SK-N-SH (cell line): ENCODE data around the gene FHOD3. TPM values are rescaled to one million over a fixed set of nuclear protein-coding genes. Genes with fewer than 3 reads are reported as not detected.

ENCODE experiments used
- CTCF ChIA-PET: fragments of 300-600, 350-600 bp; formaldehyde crosslinking; extraction: SDS; loops from one replicate; lab custom pipeline; 2021; lab: Yijun Ruan, JAX
- POLR2A ChIA-PET: fragments of 350-600 bp; sonication (Branson Sonifier 250); formaldehyde crosslinking; extraction: SDS; loops from one replicate; lab custom pipeline; 2020; ENCODE audit warnings: antibody characterized with exemption, inconsistent platforms; lab: Yijun Ruan, JAX
- DNase-seq: peaks from one replicate; pipeline ENCODE4 v3.0.0; 2012
- H2AFZ ChIP-seq: fragments of 200-600 bp; sonication (generic); 2 replicates; pipeline ENCODE4 v1.8.1; 2016; ENCODE audit warnings: antibody characterized with exemption, mild to moderate bottlenecking, low read depth
- H3F3A ChIP-seq: fragments of 200-600 bp; sonication (generic); replicated peaks from 2 replicates; pipeline ENCODE3; 2016; ENCODE audit warnings: antibody characterized with exemption, mild to moderate bottlenecking; ENCODE audit not compliant: insufficient read depth
- H3K27ac ChIP-seq, 2 experiments: fragments of 200-500 bp in 1 of 2; fragments of 200-600 bp in 1 of 2; sonication (Bioruptor generic) in 1 of 2; sonication (generic), shearing (Covaris generic) in 1 of 2; 2 replicates each; pipeline versions ENCODE4 v1.5.1 to v1.6.1; 2014 to 2016; ENCODE audit warnings: low read depth in 2 of 2, inconsistent platforms in 1 of 2, low read length in 1 of 2, mild to moderate bottlenecking in 1 of 2, mixed read lengths in 1 of 2
- H3K27me3 ChIP-seq: fragments of 200-600 bp; sonication (generic), shearing (Covaris generic); 2 replicates; pipeline ENCODE4 v1.6.1; 2016; ENCODE audit warnings: mixed run types; ENCODE audit not compliant: insufficient read depth
- H3K36me3 ChIP-seq, 2 experiments: fragments of 200-500 bp in 1 of 2; fragments of 200-600 bp in 1 of 2; sonication (Bioruptor generic) in 1 of 2; sonication (generic) in 1 of 2; replicated peaks in 1 of 2; 2 replicates each; pipeline versions ENCODE3 to v1.5.1; 2014 to 2016; ENCODE audit warnings: low read length in 1 of 2, mild to moderate bottlenecking in 1 of 2; ENCODE audit not compliant: insufficient read depth in 2 of 2, control insufficient read depth in 1 of 2
- H3K4me1 ChIP-seq, 2 experiments: fragments of 200-500 bp in 1 of 2; fragments of 200-600 bp in 1 of 2; sonication (Bioruptor generic) in 1 of 2; sonication (generic), shearing (Covaris generic) in 1 of 2; 2 replicates each; pipeline versions ENCODE4 v1.5.1 to v1.6.1; 2014 to 2016; ENCODE audit warnings: low read depth in 1 of 2, low read length in 1 of 2, mixed run types in 1 of 2; ENCODE audit not compliant: insufficient read depth in 2 of 2, control insufficient read depth in 1 of 2
- H3K4me2 ChIP-seq: fragments of 200-600 bp; sonication (generic), shearing (Covaris generic); 2 replicates; pipeline ENCODE4 v1.6.1; 2017; ENCODE audit warnings: mixed run types
- H3K4me3 ChIP-seq, 2 experiments: fragments of 200-500 bp in 1 of 2; fragments of 200-600 bp in 1 of 2; sonication (Bioruptor generic) in 1 of 2; sonication (generic), shearing (Covaris generic) in 1 of 2; 2 replicates each; pipeline versions ENCODE4 v1.5.1 to v1.8.1; 2014 to 2016; ENCODE audit warnings: low read depth in 2 of 2, inconsistent platforms in 1 of 2, low read length in 1 of 2, mild to moderate bottlenecking in 1 of 2, mixed read lengths in 1 of 2, moderate library complexity in 1 of 2
- H3K79me2 ChIP-seq: fragments of 200-600 bp; sonication (generic); 2 replicates; pipeline ENCODE4 v1.8.1; 2017; ENCODE audit warnings: mild to moderate bottlenecking; ENCODE audit not compliant: insufficient read depth
- H3K9ac ChIP-seq: fragments of 200-600 bp; sonication (generic); 2 replicates; pipeline ENCODE4 v1.6.1; 2017; ENCODE audit warnings: mixed run types
- H3K9me2 ChIP-seq: fragments of 200-600 bp; sonication (generic); 2 replicates; pipeline ENCODE4 v1.6.1; 2017; ENCODE audit warnings: mixed run types
- H3K9me3 ChIP-seq: fragments of 200-600 bp; sonication (generic); 2 replicates; pipeline ENCODE4 v1.6.1; 2017; ENCODE audit warnings: mixed run types, mild to moderate bottlenecking, moderate library complexity
- H4K20me1 ChIP-seq: fragments of 200-600 bp; sonication (generic); 2 replicates; pipeline ENCODE4 v1.6.1; 2017; ENCODE audit warnings: mild to moderate bottlenecking, mixed run types; ENCODE audit not compliant: insufficient read depth
- CHD2 ChIP-seq: fragments of 150-350 bp; IDR thresholded peaks from 2 replicates; pipeline ENCODE4 v1.6.1; 2018; ENCODE audit warnings: low read length; ENCODE audit not compliant: partially characterized antibody
- EP300 ChIP-seq, 2 experiments: IDR thresholded peaks; 2 replicates each; pipeline versions ENCODE4 v1.4.0 to v1.6.1; 2012; ENCODE audit warnings: borderline replicate concordance in 1 of 2, low read depth in 1 of 2, low read length in 1 of 2
- EZH2phosphoT487 ChIP-seq: fragments of 200-600 bp; sonication (generic); IDR thresholded peaks from 2 replicates; pipeline ENCODE4 v1.6.1; 2017; ENCODE audit warnings: low read depth, mixed run types, mild to moderate bottlenecking, antibody characterized with exemption, moderate library complexity, borderline replicate concordance
- FOSL2 ChIP-seq: IDR thresholded peaks from 2 replicates; pipeline ENCODE4 v1.4.0; 2012; ENCODE audit warnings: low read depth, mild to moderate bottlenecking, moderate library complexity, borderline replicate concordance
- FOXJ3 ChIP-seq: sonication (generic); formaldehyde crosslinking; IDR thresholded peaks from 2 replicates; pipeline ENCODE4 v1.5.1; 2020; ENCODE audit warnings: mild to moderate bottlenecking, missing genetic modification reagents
- GABPA ChIP-seq: IDR thresholded peaks from 2 replicates; pipeline ENCODE4 v1.4.0; 2012; ENCODE audit warnings: low read depth, mild to moderate bottlenecking
- GATA2 ChIP-seq: sonication (generic); formaldehyde crosslinking; IDR thresholded peaks from 2 replicates; pipeline ENCODE4 v1.5.0; 2020; ENCODE audit warnings: mild to moderate bottlenecking, missing genetic modification reagents
- MAX ChIP-seq: IDR thresholded peaks from 2 replicates; pipeline ENCODE4 v1.4.0; 2012; ENCODE audit warnings: low read depth
- NRF1 ChIP-seq: IDR thresholded peaks from 2 replicates; pipeline ENCODE4 v1.6.1; 2012; ENCODE audit warnings: low read depth, mild to moderate bottlenecking, low read length
- POLR2AphosphoS5 ChIP-seq: IDR thresholded peaks from 2 replicates; pipeline ENCODE4 v1.6.1; 2012; ENCODE audit warnings: low read depth, low read length
- RAD21 ChIP-seq: IDR thresholded peaks from 2 replicates; pipeline ENCODE4 v1.6.1; 2012; ENCODE audit warnings: mild to moderate bottlenecking, low read length
- RCOR1 ChIP-seq: fragments of 150-350 bp; IDR thresholded peaks from 2 replicates; pipeline ENCODE4 v1.6.1; 2017; ENCODE audit warnings: antibody characterized with exemption, low read length
- REST ChIP-seq: IDR thresholded peaks from 2 replicates; pipeline ENCODE4 v1.6.1; 2012; ENCODE audit warnings: mild to moderate bottlenecking, low read depth, low read length, moderate library complexity
- RFX5 ChIP-seq: IDR thresholded peaks from 2 replicates; pipeline ENCODE4 v1.6.1; 2012; ENCODE audit warnings: mild to moderate bottlenecking, improper control_type of control experiment, low read length
- RXRA ChIP-seq: IDR thresholded peaks from 2 replicates; pipeline ENCODE4 v1.4.0; 2012; ENCODE audit warnings: low read depth, mild to moderate bottlenecking, borderline replicate concordance
- TAF1 ChIP-seq: IDR thresholded peaks from 2 replicates; pipeline ENCODE4 v1.6.1; 2012; ENCODE audit warnings: low read depth, mild to moderate bottlenecking, low read length, moderate library complexity, borderline replicate concordance
- TCF12 ChIP-seq: IDR thresholded peaks from 2 replicates; pipeline ENCODE4 v1.4.0; 2012
- TEAD4 ChIP-seq: IDR thresholded peaks from 2 replicates; pipeline ENCODE4 v1.4.0; 2012; ENCODE audit warnings: mild to moderate bottlenecking, borderline replicate concordance; ENCODE audit not compliant: insufficient read depth
- YY1 ChIP-seq: IDR thresholded peaks from 2 replicates; pipeline ENCODE4 v1.4.0; 2012; ENCODE audit warnings: low read depth, mild to moderate bottlenecking
- WGBS: methylation state at CpG from one replicate; pipeline ENCODE4 v1.1.6; 2017; ENCODE audit warnings: low lambda C conversion rate; 5-methylcytosine and 5-hydroxymethylcytosine counted together
- polyA plus RNA-seq, 3 experiments: library from polyadenylated mRNA; depleted of rRNA; stranded (reverse); fragments of >200 nt; gene quantifications; 2 replicates each; pipeline ENCODE4 v1.2.3, GENCODE V29; 2012
- TF ChIP-seq, protein P1 (sequence below): IDR thresholded peaks from 2 replicates; pipeline ENCODE4; 2012
- TF ChIP-seq, protein P2 (sequence below): IDR thresholded peaks from 2 replicates; pipeline ENCODE4 v1.4.0; 2012; ENCODE audit warnings: low read depth, borderline replicate concordance

Gene FHOD3
- polyA plus RNA-seq, 1 of the 3 experiments (the other 2 are of a cell fraction), result 10.9 TPM

- no peak overlapping the region for H3K9ac ChIP-seq
- H3K9me3 ChIP-seq, result no peaks in the 10 kb centered on the region
- CTCF ChIA-PET, result no interaction called here
Measured at GRCh38 chr18:36772241-36772723, 474.8 kb downstream of the FHOD3 start.

DNA sequence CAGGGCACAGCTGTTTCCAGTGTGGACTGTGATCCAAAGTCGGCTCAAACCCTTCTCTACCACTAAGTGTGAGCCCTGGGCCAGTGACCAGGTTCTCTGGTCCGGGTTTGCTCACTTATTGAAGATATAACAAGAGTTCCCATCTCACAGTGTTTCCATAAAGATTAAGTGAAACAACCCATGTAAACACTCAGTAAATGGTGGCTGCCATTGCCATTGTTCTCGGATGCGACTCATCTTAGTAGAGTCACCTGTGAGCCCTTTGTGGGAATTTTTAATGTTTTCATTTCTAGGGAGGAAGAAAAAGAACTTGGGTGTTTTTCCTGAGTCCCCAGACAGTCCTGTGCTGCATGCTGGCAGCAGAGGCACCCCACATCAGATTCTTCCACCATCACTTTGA is 477.9 kb downstream of the FHOD3 start:
- no peaks in the 10 kb centered on the region for H3K9me2 ChIP-seq
- WGBS, result 83% methylated on average over 4 of the region's 4 CpGs
- H3K27ac ChIP-seq, result no peak overlapping the region
- no peak for DNase-seq
- H3K27me3 ChIP-seq, result no peaks in the 10 kb centered on the region
- H3K4me3 ChIP-seq, result no peak overlapping the region
- H3K4me2 ChIP-seq, result no peak overlapping the region
- no peaks in the 10 kb centered on the region for H3F3A ChIP-seq
- no peaks in the 10 kb centered on the region for H3K9me3 ChIP-seq
- peaks cover 0 to 19% of the 10 kb centered on the region in 2 experiments for H3K36me3 ChIP-seq
- H3K4me1 ChIP-seq, result peaks cover 0 to 3% of the 10 kb centered on the region in 2 experiments; a peak in 2 of 4 replicates
- H3K9ac ChIP-seq, result no peak overlapping the region
- CTCF ChIA-PET, result no interaction called here
- H2AFZ ChIP-seq, result no peak overlapping the region
- no peaks in the 10 kb centered on the region for H4K20me1 ChIP-seq
- no peaks in the 10 kb centered on the region for H3K79me2 ChIP-seq
- TF ChIP-seq NRF1 (no peak), REST (no peak), EZH2phosphoT487 (no peak), TEAD4 (no peak)
- POLR2A ChIA-PET, result no interaction called here

More at GRCh38 chr18:36772241-36772723, 474.8 kb downstream of the FHOD3 start:
- no peaks in the 10 kb centered on the region for H3K27me3 ChIP-seq
- peaks cover 0 to 12% of the 10 kb centered on the region in 2 experiments for H3K36me3 ChIP-seq
- H3K4me3 ChIP-seq, result no peak overlapping the region
- H3K79me2 ChIP-seq, result no peaks in the 10 kb centered on the region
- peaks cover 0 to 3% of the 10 kb centered on the region in 2 experiments; a peak in 2 of 4 replicates for H3K4me1 ChIP-seq
- POLR2A ChIA-PET, result no interaction called here
- no peak overlapping the region for H2AFZ ChIP-seq
- no peak overlapping the region; the same call in 1 of the 2 replicates for H3K4me2 ChIP-seq
- TF ChIP-seq GATA2, result no peak
- TF ChIP-seq RXRA, result no peak
- no peak for TF ChIP-seq FOSL2
- no peak for TF ChIP-seq YY1
- TF ChIP-seq, protein P1, sequence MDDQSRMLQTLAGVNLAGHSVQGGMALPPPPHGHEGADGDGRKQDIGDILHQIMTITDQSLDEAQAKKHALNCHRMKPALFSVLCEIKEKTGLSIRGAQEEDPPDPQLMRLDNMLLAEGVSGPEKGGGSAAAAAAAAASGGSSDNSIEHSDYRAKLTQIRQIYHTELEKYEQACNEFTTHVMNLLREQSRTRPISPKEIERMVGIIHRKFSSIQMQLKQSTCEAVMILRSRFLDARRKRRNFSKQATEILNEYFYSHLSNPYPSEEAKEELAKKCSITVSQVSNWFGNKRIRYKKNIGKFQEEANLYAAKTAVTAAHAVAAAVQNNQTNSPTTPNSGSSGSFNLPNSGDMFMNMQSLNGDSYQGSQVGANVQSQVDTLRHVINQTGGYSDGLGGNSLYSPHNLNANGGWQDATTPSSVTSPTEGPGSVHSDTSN, result no peak
- no peak for TF ChIP-seq NRF1
- TF ChIP-seq CHD2, result no peak
- no peak for TF ChIP-seq EP300 (IDR thresholded peaks at IDR 0.05; ENCODE audit: borderline replicate concordance in 1 of 2, low read depth in 1 of 2, low read length in 1 of 2)
- no peak for TF ChIP-seq TCF12
- no peak for TF ChIP-seq TEAD4
- no peak for TF ChIP-seq RAD21
- TF ChIP-seq MAX, result no peak
- no peak for TF ChIP-seq POLR2AphosphoS5
- TF ChIP-seq FOXJ3, result no peak
- TF ChIP-seq, protein P2, sequence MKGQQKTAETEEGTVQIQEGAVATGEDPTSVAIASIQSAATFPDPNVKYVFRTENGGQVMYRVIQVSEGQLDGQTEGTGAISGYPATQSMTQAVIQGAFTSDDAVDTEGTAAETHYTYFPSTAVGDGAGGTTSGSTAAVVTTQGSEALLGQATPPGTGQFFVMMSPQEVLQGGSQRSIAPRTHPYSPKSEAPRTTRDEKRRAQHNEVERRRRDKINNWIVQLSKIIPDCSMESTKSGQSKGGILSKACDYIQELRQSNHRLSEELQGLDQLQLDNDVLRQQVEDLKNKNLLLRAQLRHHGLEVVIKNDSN, result no peak
- no peak for TF ChIP-seq TAF1
- TF ChIP-seq GABPA, result no peak
- no peak for TF ChIP-seq RFX5
- TF ChIP-seq RCOR1, result no peak
- H4K20me1 ChIP-seq, result no peaks in the 10 kb centered on the region
- WGBS, result 67% methylated on average over 2 of the region's 4 CpGs
- no peaks in the 10 kb centered on the region for H3F3A ChIP-seq
- H3K27ac ChIP-seq, result no peak overlapping the region
- H3K9me2 ChIP-seq, result no peaks in the 10 kb centered on the region
- no peak for DNase-seq
